GM21576 (cell line): ENCODE results near the gene FRMD3.

Experiments used
- ATAC-seq: cut with Tn5 transposase; IDR thresholded peaks from one replicate; pipeline ENCODE4 v1.9.1; 2021; ENCODE audit warnings: mild to moderate bottlenecking, moderate library complexity; ENCODE audit not compliant: unreplicated experiment

The FRMD3 gene

DNA sequence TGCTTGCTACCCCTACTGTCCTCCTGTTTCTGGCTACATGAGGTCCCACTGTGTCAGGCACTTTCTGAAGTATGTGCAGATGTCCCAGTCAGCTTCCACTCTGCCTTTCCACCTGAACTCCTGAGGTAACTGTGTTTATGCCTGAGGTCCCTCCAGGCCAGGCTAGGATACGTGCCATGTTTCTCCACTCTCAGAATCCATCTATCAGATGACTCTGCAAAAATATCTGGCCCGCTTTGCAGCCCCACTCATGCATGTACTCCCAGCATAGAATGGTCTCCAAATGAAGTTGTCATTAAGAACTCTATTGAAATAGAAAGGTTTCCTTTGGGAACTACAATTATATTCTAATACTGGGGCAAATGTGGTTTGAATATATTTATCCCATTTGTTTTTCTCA, 243.4 kb downstream of the FRMD3 start:
- ATAC-seq, result no peak

DNA sequence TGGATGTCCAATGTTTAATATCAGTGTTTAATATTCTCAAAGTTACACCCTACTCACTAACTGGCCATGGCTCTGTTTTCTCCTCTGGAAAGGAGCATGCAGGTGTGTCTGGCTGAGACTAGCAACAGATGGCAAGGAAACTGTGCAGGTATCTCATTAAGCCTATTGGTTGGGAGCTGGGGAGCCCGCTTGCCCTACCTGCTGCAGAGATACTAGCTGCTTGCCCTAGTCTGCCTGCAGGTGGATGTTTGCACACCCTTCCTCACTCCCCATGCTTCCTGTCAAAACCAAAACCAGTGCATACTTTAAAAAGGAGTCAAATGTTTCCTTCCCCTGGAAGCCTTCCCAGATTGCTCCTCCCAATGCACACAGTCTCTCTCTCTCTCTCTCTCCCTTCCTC, 247.0 kb downstream of the FRMD3 start:
- ATAC-seq, result no peak

DNA sequence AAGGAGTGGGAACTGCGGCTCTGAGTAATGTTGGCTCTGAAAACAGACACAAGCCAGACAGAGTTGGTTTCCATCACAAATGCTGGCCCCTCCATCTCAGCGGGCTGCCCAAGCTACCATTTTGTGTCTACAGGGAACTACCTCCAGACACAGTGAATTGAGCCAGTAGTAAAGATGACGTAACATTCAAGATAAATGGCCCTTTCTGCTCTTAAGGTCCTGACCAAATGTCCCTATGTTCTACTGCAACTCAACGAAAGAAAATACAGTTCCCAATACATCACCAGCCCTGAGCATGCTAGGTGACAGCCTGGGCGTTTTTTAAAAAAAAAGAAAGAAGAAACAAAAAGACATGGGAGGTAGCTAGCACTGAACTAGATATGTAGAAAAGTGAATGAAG, 247.5 kb downstream of the FRMD3 start:
- ATAC-seq, result no peak

DNA sequence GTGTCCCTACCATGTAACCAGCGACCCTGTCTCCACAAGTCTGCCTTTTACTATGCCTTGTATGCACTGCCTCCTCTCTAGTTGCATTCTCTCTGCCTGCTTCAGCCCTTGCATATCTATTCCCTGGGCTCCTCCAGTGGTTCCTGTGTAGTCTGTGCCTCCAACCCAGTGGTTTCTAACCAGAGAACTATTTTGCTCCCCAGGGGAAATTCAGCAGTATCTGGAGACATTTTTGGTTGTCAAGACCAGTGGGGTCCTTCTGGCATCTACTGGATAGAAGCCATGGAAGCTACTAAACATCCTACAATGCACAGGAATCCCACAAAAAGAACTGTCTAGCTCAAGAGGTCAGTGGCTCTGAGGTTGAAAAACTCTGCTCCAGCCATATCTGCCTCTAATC, 251.2 kb downstream of the FRMD3 start:
- no peak for ATAC-seq

DNA sequence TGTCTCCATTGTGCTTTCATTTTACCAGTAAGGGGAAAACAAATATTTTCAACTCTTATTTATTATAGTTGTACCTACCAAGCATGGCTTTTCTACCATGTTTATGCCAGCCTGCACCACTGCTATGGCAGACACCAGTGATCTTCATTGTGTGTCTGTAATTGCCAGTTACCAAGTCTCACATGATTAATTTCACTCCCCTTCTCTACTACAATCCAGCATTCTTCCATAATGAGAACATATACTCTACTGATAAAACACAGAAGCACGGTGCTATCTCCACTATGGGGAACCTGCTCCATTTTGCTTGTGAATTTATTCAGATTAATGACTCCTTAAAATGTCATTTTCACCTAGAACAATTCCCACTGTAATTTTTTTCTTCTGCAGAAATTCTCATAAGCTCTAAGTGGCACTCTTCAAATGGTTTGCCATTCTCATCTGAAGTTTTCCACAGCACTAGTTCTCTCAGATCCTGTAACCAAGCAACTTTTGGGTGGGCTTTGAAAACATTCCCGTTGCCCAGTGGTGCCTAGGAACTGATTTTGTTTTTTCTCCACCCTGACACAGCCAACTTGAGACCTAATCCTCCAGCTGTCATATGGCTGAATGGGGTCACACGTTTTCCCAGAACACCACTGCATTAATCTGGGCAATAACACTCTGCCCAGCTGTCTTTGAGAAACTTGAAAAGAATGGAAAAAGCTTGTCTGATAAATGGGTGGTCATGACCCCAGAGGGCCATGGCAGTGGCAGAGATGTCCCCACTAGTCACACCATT, 252.6 kb downstream of the FRMD3 start:
- ATAC-seq, result no peak

DNA sequence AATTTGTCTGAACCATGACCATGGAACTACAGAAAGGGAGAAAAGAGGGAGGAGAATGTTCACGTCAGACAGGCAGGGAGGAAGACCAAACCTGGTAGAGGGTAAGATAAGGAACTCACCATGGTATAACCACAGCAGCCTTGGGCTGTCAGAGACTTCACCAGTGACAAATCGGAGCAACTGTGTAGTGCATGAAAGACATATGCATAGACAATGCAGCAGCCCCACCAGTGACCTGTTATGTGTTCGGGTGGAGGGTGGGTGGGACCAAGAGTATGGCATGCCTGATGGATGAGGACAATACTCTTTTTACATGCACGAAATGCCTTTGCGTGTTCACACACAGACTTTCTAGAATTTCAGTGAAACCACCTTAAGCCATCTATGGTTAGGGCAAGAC, 253.5 kb downstream of the FRMD3 start:
- ATAC-seq, result no peak

DNA sequence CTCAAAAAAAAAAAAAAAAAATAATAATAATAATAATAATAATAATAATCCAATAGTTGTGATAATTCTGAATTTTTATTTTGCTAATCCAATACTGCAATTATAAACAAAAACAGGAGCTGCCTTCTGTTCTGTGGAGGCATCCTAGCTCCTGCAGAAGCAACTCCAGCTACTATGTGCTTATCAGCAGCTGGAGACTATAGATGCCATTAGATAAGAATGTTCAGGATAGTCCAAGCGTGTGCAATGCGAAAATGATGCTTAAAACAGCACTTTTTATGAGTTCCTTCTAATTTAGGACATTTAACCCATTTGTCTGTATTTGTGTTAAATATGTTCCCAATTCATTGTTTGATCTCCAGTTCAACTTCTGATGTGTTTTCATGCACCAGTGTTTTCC, 254.7 kb downstream of the FRMD3 start:
- no peak for ATAC-seq

DNA sequence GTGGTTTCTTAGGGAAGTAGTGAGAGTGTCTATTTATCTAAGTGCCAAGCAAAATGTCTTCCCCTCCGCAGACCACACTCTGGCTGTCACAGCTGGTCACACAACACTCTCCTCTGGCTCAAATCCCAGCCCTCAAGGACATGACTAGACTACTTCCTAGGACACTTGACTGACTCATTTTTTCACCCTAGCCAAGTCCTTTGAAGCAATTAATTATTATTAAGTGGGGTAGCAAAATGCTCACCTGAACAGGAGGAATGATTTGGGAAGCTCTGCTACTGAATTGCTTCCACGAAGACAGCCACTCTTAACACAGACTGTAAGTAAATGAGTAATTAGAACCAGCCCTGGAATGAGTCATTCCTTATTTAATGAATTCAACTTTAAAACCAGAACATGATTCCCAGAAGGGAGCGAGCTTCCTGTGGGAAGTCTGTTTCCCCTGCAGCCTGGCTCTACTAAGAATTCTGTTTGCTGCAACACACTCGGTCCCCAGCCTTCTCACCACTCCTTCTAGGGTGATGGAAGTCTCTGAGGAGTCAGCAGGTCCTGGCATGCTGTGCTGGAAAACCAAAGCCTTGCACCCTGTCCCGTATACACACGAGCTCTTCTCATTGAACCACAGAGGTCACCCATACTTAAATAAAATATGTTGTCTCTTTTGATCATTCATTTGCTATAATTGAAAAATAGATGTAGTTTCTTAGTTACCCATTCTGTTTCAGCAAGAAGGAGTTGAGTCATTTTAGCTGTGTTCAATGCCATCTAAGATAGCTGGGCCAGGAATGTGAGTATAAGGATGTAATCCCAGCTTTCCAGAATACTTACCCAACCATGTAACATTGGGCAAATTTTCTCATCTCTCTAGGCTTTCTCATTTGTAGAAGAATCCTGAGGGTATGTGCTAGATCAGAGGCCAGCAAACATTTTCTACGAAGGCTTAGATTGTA, 256.6 kb downstream of the FRMD3 start:
- no peak for ATAC-seq

DNA sequence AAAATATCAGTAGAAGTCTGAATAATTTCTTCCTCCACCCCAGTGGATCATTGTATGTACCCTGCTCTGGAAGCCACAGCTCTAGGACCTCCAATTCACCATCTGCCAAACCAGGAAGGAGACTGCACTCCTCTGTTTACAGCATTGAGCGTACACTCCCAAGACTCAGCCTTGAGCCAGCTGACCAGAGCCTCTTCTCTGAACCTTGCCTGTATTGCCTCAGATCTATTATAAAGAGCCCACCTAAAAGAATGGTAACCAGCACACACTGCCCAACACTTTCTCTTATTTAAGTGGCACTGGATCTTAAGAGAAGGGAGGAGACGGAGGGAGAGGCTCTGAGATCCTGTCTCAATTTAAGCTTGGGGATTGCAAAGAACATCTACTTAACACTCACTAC, 257.4 kb downstream of the FRMD3 start:
- ATAC-seq, result no peak

DNA sequence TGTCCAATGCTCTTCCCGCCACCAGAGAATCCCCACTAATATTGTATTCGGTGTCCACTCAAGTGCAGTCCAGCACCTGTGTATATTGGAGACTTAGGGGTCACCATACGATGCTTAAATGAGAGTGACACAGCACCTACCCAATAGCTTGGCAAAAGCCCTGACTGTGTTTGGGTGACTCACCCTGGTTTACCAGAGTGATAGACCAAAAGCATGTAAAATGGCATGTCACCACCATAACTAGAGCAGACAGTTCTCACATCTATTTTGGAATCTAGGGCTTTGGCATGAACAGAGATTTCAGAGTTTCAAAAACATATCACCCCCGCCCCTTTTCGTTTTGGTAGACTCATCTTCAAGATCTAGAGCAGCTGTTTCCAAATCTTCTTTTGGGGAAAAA, 257.9 kb downstream of the FRMD3 start:
- no peak for ATAC-seq

DNA sequence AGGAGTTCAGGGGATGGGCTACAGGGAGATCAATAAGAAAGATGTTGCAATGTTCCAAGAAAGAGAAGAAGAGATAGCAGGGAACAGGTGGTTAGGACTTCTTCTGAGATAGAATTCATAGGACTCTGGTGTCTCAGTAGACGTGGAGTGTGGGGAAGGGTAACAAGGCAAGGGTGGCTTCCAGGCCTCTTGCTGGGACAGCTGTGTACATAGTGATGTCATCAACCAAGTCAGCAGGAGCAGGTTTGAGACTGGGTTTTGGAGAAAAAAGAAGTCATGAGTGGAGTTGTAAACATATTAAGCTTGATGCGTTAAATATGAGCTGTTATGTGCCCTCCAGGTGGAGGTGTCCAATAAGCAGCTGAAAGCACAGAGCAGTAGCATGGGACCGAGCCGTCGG, 263.4 kb downstream of the FRMD3 start:
- no peak for ATAC-seq

DNA sequence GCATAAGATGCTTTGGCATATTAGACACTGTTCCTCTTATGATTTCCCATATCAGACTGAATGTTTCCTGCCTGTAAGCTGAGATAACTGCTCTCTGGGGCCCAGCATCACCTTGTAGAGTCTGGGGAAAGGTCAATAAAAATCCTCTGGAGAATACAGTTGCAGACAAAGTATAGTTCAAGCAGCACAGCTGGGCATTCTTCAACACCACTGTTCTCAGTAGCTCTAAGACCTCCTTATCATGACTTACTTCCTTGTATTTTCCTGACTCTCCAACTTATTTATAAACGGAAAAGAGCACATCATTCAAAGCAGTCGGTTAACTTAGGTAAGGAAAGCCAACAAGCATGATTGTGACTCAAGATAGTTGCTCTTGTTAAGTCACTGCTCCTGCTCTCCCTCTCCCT, 266.5 kb downstream of the FRMD3 start:
- no peak for ATAC-seq

DNA sequence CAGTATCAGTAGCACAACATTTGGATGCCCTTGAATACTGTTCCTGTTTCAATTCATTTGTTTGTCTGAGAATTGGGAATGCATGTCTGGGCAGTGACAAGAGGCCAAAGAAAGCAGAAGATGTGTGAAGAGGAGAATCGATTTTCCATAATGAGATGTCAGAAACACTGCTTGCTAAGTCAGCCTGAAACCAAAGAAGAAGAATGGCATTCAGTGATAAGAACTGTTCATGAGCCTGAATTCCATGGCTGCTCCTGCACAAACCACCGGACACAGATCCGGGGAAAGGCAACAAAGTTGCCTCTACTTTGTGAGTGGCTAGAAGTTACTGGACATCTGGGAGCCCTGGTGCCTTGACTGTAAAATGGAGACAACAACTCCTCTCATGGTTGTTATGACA, 268.1 kb downstream of the FRMD3 start:
- no peak for ATAC-seq

DNA sequence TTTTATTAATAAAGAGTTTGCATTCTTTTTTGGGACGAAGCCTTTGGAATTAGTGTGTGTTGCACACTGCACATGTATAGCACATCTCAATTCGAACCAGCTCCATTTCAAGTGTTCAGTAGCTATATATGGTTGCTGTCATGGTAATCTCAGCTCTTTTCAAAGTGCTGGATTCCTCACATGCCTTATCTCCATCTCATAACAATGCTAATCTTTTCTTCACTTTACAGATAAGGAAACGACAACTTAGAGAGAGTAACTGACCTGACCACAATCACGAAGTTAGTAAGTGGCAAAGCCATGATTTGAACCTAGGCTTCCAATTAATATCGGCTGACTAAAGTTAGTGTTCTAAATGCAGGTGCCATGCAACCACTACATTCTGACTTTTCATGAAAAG, 270.5 kb downstream of the FRMD3 start:
- no peak for ATAC-seq

DNA sequence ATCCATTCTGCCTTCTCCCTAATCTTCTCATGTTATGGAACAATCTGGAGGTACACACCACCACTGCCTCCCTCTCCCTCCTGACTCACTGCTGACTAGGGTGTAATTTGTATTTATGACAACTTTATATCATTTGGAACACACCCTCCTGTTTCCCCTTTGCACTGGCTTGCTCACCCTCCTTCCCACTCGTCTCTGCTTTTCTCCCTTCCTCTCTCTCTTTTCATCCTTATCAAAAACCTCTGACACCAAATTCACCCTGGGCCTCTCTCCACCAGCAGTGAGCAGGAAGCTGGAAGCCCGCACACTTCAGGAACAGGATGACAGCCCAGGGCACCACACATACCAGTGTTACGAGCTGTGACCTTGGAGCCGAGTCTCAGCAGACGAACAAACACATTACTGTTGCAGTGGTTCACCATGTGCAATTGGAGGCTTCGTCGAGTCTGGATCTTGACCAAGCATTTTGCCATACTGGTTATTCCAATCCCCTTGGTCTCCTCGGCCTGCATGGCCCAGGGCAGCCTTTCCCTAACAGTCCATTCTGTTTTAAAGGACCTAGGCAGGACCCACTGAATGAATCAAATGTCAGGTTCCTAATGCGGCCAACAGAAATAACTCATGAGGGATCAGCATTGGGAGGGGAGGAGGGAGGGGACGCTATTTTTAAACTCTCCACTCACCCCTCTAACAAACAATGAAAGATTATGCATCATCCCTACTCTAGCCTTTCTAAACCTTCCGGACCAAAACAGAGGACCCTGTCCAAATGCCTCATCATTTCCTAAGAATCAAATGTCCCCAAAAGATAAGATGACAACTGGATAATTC, 271.3 kb downstream of the FRMD3 start:
- no peak for ATAC-seq

DNA sequence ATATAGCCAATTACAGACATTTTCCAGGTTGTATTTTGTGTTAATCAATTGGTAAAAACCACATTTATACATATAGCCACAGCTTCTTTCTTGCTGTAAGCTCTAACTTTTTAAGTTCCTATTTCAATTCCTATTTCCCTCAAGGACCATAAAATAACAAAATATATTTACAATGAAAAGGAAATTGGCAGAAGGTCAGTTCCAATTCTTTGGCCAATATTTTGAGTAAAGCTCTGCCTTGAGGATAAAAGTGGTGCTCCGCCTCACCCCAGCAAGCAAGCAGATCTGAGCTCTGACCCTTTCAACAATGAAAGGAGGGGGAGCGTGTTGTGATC, 271.9 kb downstream of the FRMD3 start:
- ATAC-seq, result no peak

DNA sequence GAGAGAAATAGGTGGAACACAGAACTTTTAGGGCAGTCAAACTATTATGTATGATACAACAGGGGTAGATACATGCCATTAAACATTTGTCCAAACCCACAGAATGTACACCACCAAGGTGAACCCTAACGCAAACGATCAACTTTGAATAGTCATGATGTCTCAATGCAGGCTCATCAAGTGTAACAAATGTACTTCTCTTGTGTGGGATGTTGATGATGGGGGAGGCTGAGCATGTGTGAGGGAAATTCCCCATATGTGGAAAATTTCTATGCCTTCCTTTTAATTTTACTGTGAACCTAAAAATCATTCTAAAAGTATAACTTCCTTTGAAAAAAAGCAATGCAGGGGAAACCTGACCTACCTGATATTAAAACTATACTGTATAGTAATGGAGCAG, 273.9 kb downstream of the FRMD3 start:
- ATAC-seq, result no peak

DNA sequence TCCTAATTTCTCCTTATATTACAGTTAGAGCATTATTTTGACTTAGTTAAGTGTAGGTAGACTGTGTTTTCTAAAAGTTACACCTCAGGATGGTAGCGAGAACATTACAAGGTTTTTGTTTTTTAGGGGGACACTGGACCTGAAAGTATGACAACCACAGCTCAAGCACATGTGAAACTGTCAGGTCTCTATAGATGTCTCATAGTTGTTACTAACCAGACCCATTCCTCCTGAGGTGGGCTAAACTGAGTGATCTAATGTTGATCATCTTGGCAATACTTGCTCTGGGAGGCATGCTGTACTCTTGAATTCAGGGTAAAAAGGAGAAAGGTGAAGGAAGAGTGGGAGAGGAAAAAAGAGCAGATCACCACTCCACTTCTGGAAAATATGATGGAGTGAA, 278.6 kb downstream of the FRMD3 start:
- ATAC-seq, result no peak

DNA sequence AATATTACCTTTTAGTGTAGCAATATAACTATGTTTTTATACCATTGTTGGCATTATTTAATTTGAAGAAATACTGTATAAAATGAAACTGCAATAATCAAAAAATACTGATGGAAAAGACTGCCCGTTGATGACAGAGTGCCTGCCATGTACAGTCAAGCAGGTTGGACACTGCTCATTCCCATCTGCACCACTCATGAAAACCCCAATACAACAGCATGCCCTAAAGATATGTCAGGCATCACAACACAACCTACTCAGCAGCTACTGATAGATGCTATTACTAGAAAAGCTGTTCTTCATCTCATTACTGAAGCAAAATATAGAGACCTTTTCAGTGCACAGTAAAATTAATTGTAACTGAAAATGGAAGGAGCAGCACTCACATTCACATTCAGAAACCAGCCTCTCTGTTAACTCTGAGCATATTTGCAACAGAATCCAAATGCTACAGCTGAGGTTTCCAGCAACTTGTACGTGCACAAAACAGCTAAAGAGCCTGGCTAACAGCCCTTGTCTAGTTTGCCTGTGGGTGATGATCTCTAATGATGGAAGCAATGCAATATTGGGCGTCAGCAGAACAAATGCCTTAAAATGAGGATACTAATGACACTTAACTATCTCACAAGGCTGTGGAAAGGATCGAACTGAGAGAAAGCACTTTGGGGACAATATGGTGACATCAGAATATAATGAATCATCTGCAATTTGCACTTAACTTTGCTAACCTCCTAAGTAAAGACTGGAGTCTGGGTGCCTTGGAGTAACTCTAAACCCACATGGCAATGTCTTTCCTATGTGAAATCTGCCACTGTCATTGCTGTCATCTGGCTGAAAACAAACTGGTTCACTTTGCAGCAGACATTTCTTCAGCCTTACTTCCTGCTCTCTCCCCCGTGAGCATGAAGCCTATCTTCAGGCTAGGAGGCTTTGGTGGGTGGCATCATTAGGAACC, 280.0 kb downstream of the FRMD3 start:
- no peak for ATAC-seq

DNA sequence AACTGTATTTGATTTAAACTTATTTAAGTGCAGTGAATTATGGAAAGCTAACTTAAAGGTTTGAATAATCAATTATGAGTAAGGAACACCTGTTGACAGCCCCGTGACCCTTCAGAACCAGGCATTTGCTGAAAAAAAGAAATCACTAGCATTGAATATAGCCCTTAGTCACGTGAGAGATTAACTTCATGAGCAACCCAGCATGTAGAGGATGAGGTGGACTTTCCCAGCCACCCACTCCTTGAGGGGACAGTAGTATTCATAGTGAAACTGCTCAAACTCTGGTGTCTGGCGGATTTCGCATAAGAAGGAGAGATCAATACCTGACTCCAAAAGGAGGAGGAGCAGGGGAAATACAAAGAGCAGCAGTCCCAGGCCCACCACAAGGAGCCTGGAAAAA, 290.5 kb downstream of the FRMD3 start:
- no peak for ATAC-seq
